Keratinocyte (primary cell): ENCODE data around the gene EPHB2. TPM values are rescaled to one million over a fixed set of nuclear protein-coding genes. Genes with fewer than 3 reads are reported as not detected.

Experiments used
- DNase-seq: peaks from one replicate; pipeline ENCODE4 v3.0.0-alpha.2; 2011; ENCODE audit warnings: low read depth, missing footprints, low spot score
- FAIRE-seq: peaks from 2 replicates; lab custom pipeline; 2011; peaks lifted over from hg19 to GRCh38; lab: Jason Lieb, UNC
- H2AFZ ChIP-seq: 2 replicates; pipeline ENCODE4 v1.6.0; 2012; ENCODE audit warnings: low read length, control low read depth, inconsistent platforms; ENCODE audit not compliant: control insufficient read depth
- H3K27ac ChIP-seq: 2 replicates; pipeline ENCODE4 v1.5.1; 2011; ENCODE audit warnings: low read length; ENCODE audit not compliant: control insufficient read depth, insufficient read depth
- H3K27me3 ChIP-seq: 3 replicates; pipeline ENCODE4 v1.6.0; 2011; ENCODE audit warnings: low read length; ENCODE audit not compliant: control insufficient read depth, insufficient read depth; ENCODE audit errors: extremely low read depth
- H3K36me3 ChIP-seq, 2 experiments: 2 replicates in 1 of 2; 3 replicates in 1 of 2; pipeline ENCODE4 v1.5.1; 2011; ENCODE audit warnings: low read length in 2 of 2, mild to moderate bottlenecking in 1 of 2; ENCODE audit not compliant: control insufficient read depth in 2 of 2, insufficient read depth in 2 of 2; ENCODE audit errors: extremely low read depth in 1 of 2
- H3K4me1 ChIP-seq: 3 replicates; pipeline ENCODE4 v1.5.1; 2011; ENCODE audit warnings: low read length; ENCODE audit not compliant: control insufficient read depth, insufficient read depth; ENCODE audit errors: extremely low read depth
- H3K4me2 ChIP-seq: 3 replicates; pipeline ENCODE4 v1.6.0; 2011; ENCODE audit warnings: low read depth, low read length; ENCODE audit not compliant: control insufficient read depth, insufficient read depth; ENCODE audit errors: extremely low read depth
- H3K4me3 ChIP-seq, 3 experiments: fragments of 200-600 bp in 1 of 3; sonication (generic) in 1 of 3; 2 replicates in 2 of 3; 3 replicates in 1 of 3; pipeline ENCODE4 v1.5.1; 2011 to 2016; ENCODE audit warnings: low read length in 3 of 3, mild to moderate bottlenecking in 3 of 3, control low read depth in 2 of 3, inconsistent platforms in 1 of 3, low read depth in 1 of 3, mixed read lengths in 1 of 3, mixed run types in 1 of 3, moderate library complexity in 1 of 3; ENCODE audit not compliant: control insufficient read depth in 2 of 3, insufficient read depth in 2 of 3; ENCODE audit errors: extremely low read depth in 1 of 3
- H3K79me2 ChIP-seq: 2 replicates; pipeline ENCODE4 v1.6.0; 2012; ENCODE audit warnings: low read length; ENCODE audit not compliant: control insufficient read depth, insufficient read depth
- H3K9ac ChIP-seq: 3 replicates; pipeline ENCODE4 v1.6.0; 2011; ENCODE audit warnings: low read length; ENCODE audit not compliant: control insufficient read depth, insufficient read depth; ENCODE audit errors: extremely low read depth
- H3K9me1 ChIP-seq: 3 replicates; pipeline ENCODE4 v1.6.0; 2011; ENCODE audit warnings: low read length; ENCODE audit not compliant: control insufficient read depth, insufficient read depth; ENCODE audit errors: extremely low read depth
- H3K9me3 ChIP-seq: 2 replicates; pipeline ENCODE4 v1.5.1; 2012; ENCODE audit warnings: low read depth, low read length; ENCODE audit not compliant: control insufficient read depth
- H4K20me1 ChIP-seq: 3 replicates; pipeline ENCODE4 v1.6.0; 2011; ENCODE audit warnings: low read length; ENCODE audit not compliant: control insufficient read depth, insufficient read depth; ENCODE audit errors: extremely low read depth
- CTCF ChIP-seq, 3 experiments: IDR thresholded peaks in 1 of 3; conservative IDR thresholded peaks in 1 of 3; optimal IDR thresholded peaks in 1 of 3; 2 replicates in 2 of 3; 3 replicates in 1 of 3; pipeline versions ENCODE3 to v1.5.1; 2011; ENCODE audit warnings: low read length in 3 of 3, mild to moderate bottlenecking in 3 of 3, moderate library complexity in 2 of 3, control low read depth in 1 of 3, inconsistent platforms in 1 of 3; ENCODE audit not compliant: insufficient read depth in 2 of 3; ENCODE audit errors: extremely low read depth in 1 of 3
- EZH2 ChIP-seq: IDR thresholded peaks from one replicate; pipeline ENCODE4 v1.6.1; 2012; ENCODE audit warnings: inconsistent platforms, mild to moderate bottlenecking, low read length, moderate library complexity
- dilution Hi-C: fragments of 300-500 bp; cut with MboI; formaldehyde crosslinking; loops from one replicate; pipeline ENCODE4 v1.7.0; 2020; ENCODE audit warnings: low sequenced_read_pairs; ENCODE audit not compliant: extremely low pct_ligation_motif_present
- polyA plus RNA-seq, 5 experiments: library from polyadenylated mRNA; depleted of rRNA in 3 of 5; stranded (reverse) in 3 of 5; stranded (forward) in 1 of 5; unstranded in 1 of 5; fragments of >200 nt; gene quantifications; 1 replicate in 1 of 5; 2 replicates in 3 of 5; 3 replicates in 1 of 5; pipeline versions ENCODE4 v1.2.1 to v1.2.3, GENCODE V29; 2011 to 2012; ENCODE audit warnings: missing spikeins in 2 of 5, low read depth in 1 of 5, low replicate concordance in 1 of 5

The EPHB2 gene
- polyA plus RNA-seq, 1 donor (not counting 4 experiments of a cell fraction or from before 2014, with no cell fraction given): 0.10 TPM

DNA sequence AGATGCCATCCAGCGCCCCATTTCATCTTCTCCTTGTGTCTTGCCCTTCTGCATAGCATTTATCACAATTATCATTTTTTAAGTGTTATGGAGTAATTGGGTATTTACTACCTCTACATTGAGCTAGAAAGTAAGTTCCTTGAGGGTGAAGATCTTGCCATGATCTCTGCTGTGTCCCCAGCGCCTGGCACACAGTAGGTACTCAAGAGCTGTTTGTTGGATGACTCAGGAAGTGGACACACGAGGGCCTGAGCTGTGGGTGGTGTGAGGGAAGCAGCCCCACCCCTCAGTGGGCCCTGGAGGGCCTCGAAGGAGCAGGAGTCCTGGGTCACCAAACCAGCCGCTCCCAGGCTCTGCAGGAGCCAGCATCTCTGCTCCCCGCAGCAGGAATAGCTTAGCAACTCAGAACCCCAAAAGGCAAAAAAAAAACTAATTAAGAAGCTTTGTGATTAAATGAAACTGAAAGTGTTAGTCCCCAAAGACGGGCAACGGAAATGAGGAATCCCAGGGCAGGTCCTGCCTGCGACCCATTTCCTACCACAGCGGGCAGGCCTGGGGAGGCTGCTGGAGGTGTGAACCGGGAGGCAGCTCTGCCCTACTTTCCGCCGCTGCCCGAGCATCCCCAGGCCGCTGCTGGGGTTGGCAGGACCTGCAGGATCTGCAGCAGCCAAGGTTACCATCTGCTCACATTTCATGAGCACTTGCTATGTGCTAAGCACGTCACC is 174.3 kb downstream of the EPHB2 start:
- Histone ChIP-seq H4K20me1 (no peaks in the 10 kb centered on the region), H2AFZ (no peak overlapping the region), H3K4me2 (no peak overlapping the region), H3K79me2 (no peaks in the 10 kb centered on the region), H3K27me3 (peaks cover 8% of the 10 kb centered on the region), H3K36me3 (no peaks in the 10 kb centered on the region), H3K4me1 (no peaks in the 10 kb centered on the region), H3K27ac (no peak overlapping the region), H3K9me3 (no peaks in the 10 kb centered on the region), H3K4me3 (no peak overlapping the region), H3K9ac (no peak overlapping the region), H3K9me1 (no peaks in the 10 kb centered on the region)
- FAIRE-seq (no peak), DNase-seq (no peak)
- TF ChIP-seq EZH2 (no peak), CTCF (optimal IDR thresholded peaks at IDR 0.05 in 1 of 3, IDR thresholded peaks at IDR 0.05 in 1 of 3, conservative IDR thresholded peaks at IDR 0.05 in 1 of 3; ENCODE audit: extremely low read depth in 1 of 3, insufficient read depth in 2 of 3, low read length in 3 of 3) (no peak)
- dilution Hi-C loops: no loop called here

- Histone ChIP-seq H4K20me1 (no peaks in the 10 kb centered on the region), H3K4me1 (no peaks in the 10 kb centered on the region), H3K79me2 (no peaks in the 10 kb centered on the region), H3K36me3 (no peaks in the 10 kb centered on the region), H3K9me1 (no peaks in the 10 kb centered on the region), H3K9me3 (no peaks in the 10 kb centered on the region), H2AFZ (no peak overlapping the region), H3K4me2 (no peak overlapping the region), H3K27me3 (peaks cover 12% of the 10 kb centered on the region), H3K27ac (no peak overlapping the region), H3K4me3 (no peak overlapping the region), H3K9ac (no peak overlapping the region)
- no peak for TF ChIP-seq CTCF (optimal IDR thresholded peaks at IDR 0.05 in 1 of 3, IDR thresholded peaks at IDR 0.05 in 1 of 3, conservative IDR thresholded peaks at IDR 0.05 in 1 of 3; ENCODE audit: extremely low read depth in 1 of 3, insufficient read depth in 2 of 3, low read length in 3 of 3)
- no peak for TF ChIP-seq EZH2
- DNase-seq: no peak
- FAIRE-seq: no peak
- dilution Hi-C loops: no loop called here
Observed at GRCh38 chr1:22886211-22886610, 175.6 kb downstream of the EPHB2 start.
